ENCODE results near the gene ULK2.

ULK2 gene

GRCh38 chr17:19747829-19748806 is 119.6 kb downstream of the ULK2 start, which contains the start of gene ALDH3A1:
Gene ALDH3A1 (minus strand): TSS chr17:19748298. CDS start chr17:19745129, 3,169 bp downstream.
- no peak for DNase-seq (ENCODE audit: extremely low read depth in 1 of 2, low read depth in 1 of 2)

GRCh38 chr17:19747159-19747719 is 120.5 kb downstream of the ULK2 start:
- DNase-seq (ENCODE audit: extremely low read depth in 1 of 2, low read depth in 1 of 2) = no peak

GRCh38 chr17:19746517-19746916 is 121.2 kb downstream of the ULK2 start:
- DNase-seq (ENCODE audit: extremely low read depth in 1 of 2, low read depth in 1 of 2) = no peak

GRCh38 chr17:19744922-19745757 is 122.6 kb downstream of the ULK2 start:
- DNase-seq (ENCODE audit: extremely low read depth in 1 of 2, low read depth in 1 of 2) = peak; percentile 72 to 82

- no peak for DNase-seq (ENCODE audit: extremely low read depth in 1 of 2, low read depth in 1 of 2)
Measured at GRCh38 chr17:19744492-19744891, 123.2 kb downstream of the ULK2 start.

DNA sequence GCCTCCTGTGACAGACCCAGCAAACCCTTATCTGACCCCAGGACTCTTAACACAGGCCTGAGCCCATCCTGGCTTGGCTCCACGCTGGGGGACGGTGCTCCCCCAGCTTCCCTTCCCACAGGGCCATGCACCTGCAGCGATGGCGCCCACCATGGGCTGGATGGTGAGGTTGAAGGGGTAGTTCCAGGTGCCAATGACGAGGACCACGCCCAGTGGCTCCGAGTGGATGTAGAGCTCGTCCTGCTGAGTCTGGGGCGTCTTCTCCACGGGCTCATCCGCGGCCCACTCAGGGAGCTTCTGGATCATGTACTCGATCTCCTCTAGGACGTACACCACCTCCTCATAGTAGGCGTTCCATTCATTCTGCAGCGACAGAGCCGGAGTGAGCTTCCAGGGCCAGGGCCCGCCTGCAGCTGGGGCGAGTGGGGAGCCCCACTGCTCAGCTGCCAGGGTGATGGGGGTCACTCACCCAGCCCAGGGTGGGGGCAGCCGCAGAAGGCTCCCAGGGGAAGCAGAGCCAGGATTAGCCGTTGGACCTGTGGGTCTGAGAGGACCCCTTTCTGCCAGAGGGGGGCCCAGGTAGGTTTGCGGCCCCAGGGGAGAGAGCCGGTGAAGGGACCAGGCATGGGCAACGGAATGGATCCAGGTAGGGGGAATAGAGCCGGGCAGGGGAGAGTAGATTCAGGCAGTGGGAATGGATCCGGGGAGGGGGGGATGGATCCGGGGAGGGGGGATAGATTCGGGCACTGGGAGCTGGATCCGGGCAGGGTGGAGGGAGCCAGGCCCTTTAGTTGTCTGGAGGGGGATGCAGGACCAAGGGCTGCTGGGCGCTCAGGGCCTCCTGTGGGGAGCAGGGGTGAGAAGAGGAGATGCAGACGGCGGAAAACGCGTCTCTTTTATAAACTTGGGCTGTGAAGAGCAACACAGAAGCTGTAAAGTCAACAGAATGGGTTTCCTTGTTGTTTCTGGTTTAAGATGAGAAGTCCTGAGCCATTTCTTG is 124.3 kb downstream of the ULK2 start:
- no peak for DNase-seq (ENCODE audit: extremely low read depth in 1 of 2, low read depth in 1 of 2)

DNA sequence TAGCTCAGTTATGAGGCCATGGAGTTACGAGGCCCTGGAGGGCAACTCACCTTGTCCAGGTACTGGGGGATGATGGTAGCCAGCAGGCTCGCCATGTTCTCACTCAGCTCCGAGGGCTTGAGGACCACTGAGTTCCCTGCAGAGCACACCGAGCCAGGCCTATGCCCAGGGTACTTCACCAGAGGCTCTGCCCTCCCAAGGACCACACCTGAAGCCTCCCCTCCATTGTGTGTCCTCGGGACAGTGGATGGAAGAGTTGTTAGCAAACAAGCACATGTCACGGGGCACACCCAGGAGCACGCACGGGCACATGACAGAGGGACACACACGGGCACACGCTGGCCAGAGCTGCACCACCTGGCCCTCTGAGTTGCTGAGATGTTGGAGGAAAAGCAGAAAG is 125.2 kb downstream of the ULK2 start:
- no peak for DNase-seq (ENCODE audit: extremely low read depth in 1 of 2, low read depth in 1 of 2)

DNA sequence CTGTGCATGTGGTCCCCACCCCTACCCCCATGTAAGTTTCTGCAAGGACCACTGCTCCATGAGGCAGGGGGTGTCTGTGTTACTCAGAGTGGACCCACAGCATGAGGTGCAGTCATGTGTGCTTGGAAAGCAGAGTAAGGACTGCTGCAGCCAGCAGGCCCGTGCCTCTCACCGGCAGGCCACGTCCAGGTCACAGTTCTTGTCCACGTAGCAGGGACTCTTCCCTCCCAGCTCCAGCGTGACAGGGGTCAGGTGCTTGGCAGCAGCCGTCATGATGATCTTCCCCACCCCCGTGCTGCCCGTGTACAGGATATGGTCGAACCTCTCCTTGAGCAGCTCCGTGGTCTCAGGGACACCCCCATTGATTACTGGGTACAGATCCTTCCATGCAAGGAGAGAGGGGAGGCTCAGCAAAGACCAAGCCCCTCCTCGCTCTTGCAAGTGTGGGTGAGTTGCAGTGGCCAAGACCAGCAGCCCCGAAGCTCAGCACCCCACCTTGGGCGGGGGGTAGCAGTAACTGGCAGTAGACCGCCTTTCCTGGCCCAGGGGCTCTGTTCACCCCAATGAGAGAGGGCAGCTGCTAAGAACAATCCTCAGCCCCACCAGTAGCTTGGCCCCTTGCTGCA is 125.8 kb downstream of the ULK2 start:
- DNase-seq (ENCODE audit: extremely low read depth in 1 of 2, low read depth in 1 of 2) = no peak

DNA sequence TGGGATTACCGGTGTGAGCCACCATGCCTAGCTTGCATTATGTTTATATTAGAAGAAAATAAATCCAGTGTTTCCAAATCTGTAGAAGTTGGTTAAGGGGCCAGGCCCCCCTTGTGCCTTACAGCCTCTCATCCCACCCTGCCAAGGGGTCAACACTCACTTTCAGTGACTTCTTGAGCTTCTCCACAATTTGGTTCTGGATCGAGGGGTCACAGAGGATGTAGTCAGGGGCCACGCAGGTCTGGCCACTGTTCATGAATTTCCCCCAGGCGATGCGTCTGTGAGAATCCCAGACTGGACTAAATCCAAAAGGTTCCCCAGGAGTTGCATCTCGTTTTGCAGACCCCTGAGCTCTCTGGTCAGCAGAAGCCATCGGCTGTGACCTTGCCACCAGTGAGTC is 126.8 kb downstream of the ULK2 start:
- no peak for DNase-seq (ENCODE audit: extremely low read depth in 1 of 2, low read depth in 1 of 2)

GRCh38 chr17:19739241-19740201 is 128.2 kb downstream of the ULK2 start:
- DNase-seq (ENCODE audit: extremely low read depth in 1 of 2, low read depth in 1 of 2) = no peak

GRCh38 chr17:19738757-19739156 is 129.0 kb downstream of the ULK2 start:
- no peak for DNase-seq (ENCODE audit: extremely low read depth in 1 of 2, low read depth in 1 of 2)

GRCh38 chr17:19738073-19738449 is 129.7 kb downstream of the ULK2 start:
- DNase-seq (ENCODE audit: extremely low read depth in 1 of 2, low read depth in 1 of 2) = no peak

DNA sequence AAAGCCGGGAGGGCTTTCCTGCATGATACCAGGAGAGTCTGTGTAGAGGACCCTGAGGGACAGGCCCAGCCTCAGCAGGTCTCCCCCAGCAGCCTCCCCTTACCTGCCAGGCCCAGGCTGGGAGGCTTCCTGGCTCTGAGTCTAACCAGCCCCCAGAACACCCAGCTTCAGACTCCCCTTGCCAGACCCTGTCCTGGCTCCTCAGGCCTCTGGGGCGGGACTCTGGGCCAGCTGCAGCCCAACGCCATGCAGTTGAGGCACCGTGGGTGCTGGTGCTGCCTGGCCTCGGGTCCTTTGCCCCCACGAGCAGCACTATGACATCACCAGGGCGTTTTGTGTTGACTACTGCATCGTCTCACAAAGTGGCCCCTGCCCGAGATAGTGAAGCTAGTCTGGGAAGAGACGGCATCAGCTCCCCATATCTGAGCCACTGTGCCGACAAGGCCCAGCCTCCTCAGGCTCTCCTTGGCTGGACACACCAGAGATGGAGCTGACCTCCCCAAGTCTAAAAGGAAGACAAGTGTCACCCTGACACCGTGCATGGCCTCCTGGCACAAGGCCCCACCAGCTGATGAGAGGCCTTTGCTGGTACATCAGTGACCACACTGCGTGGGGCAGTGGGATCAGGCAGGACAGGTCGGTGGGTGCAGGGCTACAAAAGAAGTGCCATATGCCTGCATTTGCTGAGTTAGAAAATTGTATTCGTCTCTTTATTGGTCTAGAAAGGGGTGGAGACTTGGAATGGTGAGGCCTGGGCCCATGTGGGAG is 130.2 kb downstream of the ULK2 start:
- DNase-seq (ENCODE audit: extremely low read depth in 1 of 2, low read depth in 1 of 2) = no peak

DNA sequence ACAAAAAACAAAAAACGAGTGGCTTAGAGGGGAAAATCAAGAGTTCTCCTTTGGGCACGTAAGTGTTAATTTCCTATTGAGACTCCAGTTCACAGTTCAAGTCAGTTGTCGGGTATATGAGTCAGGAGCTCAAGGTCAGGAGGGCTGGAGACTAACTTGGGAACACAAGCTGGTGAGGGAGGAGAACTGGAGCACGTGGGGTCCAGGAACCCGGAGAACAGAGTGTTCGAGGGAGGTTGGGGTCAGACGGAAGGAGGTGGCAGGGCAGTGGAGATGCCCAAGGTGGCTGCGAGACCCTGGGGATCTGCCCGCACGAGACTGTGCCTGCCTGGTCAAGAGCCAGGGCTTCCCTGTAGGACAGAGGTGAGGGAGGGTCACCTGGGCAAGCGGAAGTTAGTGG is 131.7 kb downstream of the ULK2 start:
- no peak for DNase-seq (ENCODE audit: extremely low read depth in 1 of 2, low read depth in 1 of 2)

- DNase-seq (ENCODE audit: extremely low read depth in 1 of 2, low read depth in 1 of 2) = no peak
Measured at GRCh38 chr17:19733953-19734526, 133.7 kb downstream of the ULK2 start.

DNA sequence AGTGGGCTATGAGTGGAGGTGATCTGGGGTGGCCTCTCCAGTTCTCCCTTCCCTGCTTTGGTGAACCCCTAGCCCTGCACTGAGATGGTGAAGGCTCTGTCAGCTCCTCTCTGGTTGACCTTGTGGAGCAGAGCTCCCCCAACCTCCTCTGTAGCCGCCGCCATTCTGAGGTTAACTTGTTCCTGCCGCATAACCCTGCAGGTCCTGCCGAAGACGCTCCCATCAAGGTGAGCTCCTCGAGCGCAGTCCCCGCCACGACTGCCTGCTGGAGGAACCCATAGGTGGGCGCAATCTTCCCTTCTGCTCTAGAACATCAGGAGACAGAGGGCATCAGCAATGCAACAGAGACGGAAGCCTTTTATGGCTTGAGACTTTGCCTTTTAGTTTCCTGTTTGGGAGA is 136.1 kb downstream of the ULK2 start:
- DNase-seq (ENCODE audit: extremely low read depth in 1 of 2, low read depth in 1 of 2) = no peak

- DNase-seq (ENCODE audit: extremely low read depth in 1 of 2, low read depth in 1 of 2) = no peak
Measured at GRCh38 chr17:19730843-19731242, 136.9 kb downstream of the ULK2 start.

Measured in stimulated activated CD8-positive, alpha-beta memory T cell treated with anti-CD3 and anti-CD28 coated beads, Interleukin-7, amount 100 ng/mL, for 48 hours (primary cell).